Testis (tissue), 3 donors: ENCODE results near the gene TIMM13. TPM values are rescaled to one million over a fixed set of nuclear protein-coding genes. Genes with fewer than 3 reads are reported as not detected.

Experiments used
- DNase-seq: peaks from one replicate; pipeline ENCODE4 v3.0.0-alpha.2; 2019
- H3K27ac ChIP-seq, 2 donors: fragments of 200-600 bp; sonication (generic); one replicate each; pipeline ENCODE4 v1.5.1; 2019
- H3K27me3 ChIP-seq: fragments of 200-600 bp; sonication (generic); one replicate; pipeline ENCODE4 v1.5.1; 2019
- H3K36me3 ChIP-seq: fragments of 200-600 bp; sonication (generic); one replicate; pipeline ENCODE4 v1.5.1; 2017; ENCODE audit warnings: low read depth; ENCODE audit errors: missing control alignments
- H3K4me1 ChIP-seq: fragments of 200-600 bp; sonication (generic); one replicate; pipeline ENCODE4 v1.5.1; 2019
- H3K4me3 ChIP-seq, 2 donors: fragments of 200-600 bp; sonication (generic); one replicate each; pipeline ENCODE4 v1.5.1; 2017 to 2019
- H3K9me3 ChIP-seq: fragments of 200-600 bp; sonication (generic); one replicate; pipeline ENCODE4 v1.5.1; 2017
- CTCF ChIP-seq, 3 experiments: fragments of 450-650 bp in 2 of 3; fragments of 200-600 bp in 1 of 3; sonication (generic) in 1 of 3; IDR thresholded peaks; one replicate each; pipeline ENCODE4 v1.5.1; 2016 to 2019; ENCODE audit warnings: antibody characterized with exemption in 3 of 3, mild to moderate bottlenecking in 2 of 3, moderate library complexity in 1 of 3
- POLR2A ChIP-seq: fragments of 450-650 bp; IDR thresholded peaks from one replicate; pipeline ENCODE4 v1.6.1; 2017; ENCODE audit warnings: antibody characterized with exemption, mild to moderate bottlenecking, moderate library complexity
- WGBS, 2 donors: methylation state at CpG; one replicate each; pipeline ENCODE4 v1.1.5; 2018; 5-methylcytosine and 5-hydroxymethylcytosine counted together
- intact Hi-C: fragments of 100-400 bp; cut with DNase I; formaldehyde crosslinking; loops from one replicate; pipeline ENCODE4 v1.15.1; 2023; ENCODE audit warnings: low total_unique reads
- polyA plus RNA-seq: library from polyadenylated mRNA; stranded (reverse); fragments of 350-450 nt; fragmentation: Illumina TruSeq; extraction: RNeasy Lipid Tissue Mini Kit (QIAGEN cat#74804); gene quantifications from one replicate; pipeline ENCODE4 v1.2.3, GENCODE V29; 2014; ENCODE audit warnings: low read depth, low replicate concordance; ENCODE audit not compliant: insufficient read depth
- total RNA-seq, 2 donors: library from RNA; depleted of rRNA; stranded (reverse); fragments of >200 nt; gene quantifications; one replicate each; pipeline ENCODE4 v1.2.3, GENCODE V29; 2016

TIMM13 gene
- total and polyA plus RNA-seq, 3 donors from 2014 or later, result 57.5 to 66.6 (median 60.6) TPM

GRCh38 chr19:2441096-2441752 lies 13.8 kb upstream of the TIMM13 start:
- Histone ChIP-seq H3K9me3 (no peaks in the 10 kb centered on the region), H3K27me3 (no peaks in the 10 kb centered on the region), H3K4me3 (no peak overlapping the region), H3K27ac (no peak overlapping the region), H3K36me3 (no peaks in the 10 kb centered on the region), H3K4me1 (no peaks in the 10 kb centered on the region)
- TF ChIP-seq CTCF (IDR thresholded peaks at IDR 0.05) (no peak), POLR2A (no peak)
- intact Hi-C loops, result no loop called here
- no peak for DNase-seq
- WGBS, 2 donors, result 97 to 100% methylated on average over 7 to 26 of the region's 26 CpGs

DNA sequence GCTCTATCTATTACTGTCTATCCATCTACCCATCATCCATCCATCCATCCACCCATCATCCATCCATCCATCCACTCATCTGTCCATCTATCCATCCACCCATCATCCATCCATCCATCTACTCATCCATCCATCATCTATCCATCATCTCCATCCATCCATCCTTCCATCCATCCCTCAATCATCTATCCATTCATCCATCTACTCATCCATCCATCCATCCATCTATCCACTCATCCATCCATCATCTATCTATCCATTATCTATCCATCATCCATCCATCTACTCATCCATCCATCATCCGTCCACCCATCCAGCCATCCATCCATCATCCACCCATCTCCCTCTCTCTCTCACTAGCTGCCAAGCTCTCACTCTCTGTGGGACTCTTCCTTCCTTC lies 13.1 kb upstream of the TIMM13 start:
- H3K4me1 ChIP-seq, result no peaks in the 10 kb centered on the region
- no peak for TF ChIP-seq CTCF (IDR thresholded peaks at IDR 0.05)
- TF ChIP-seq POLR2A, result no peak
- 84 to 98% methylated on average over 1 of the region's 1 CpG for WGBS, 2 donors
- no peaks in the 10 kb centered on the region for H3K36me3 ChIP-seq
- no peak overlapping the region for H3K27ac ChIP-seq
- H3K4me3 ChIP-seq, result no peak overlapping the region
- no peaks in the 10 kb centered on the region for H3K27me3 ChIP-seq
- DNase-seq, result no peak
- no peaks in the 10 kb centered on the region for H3K9me3 ChIP-seq
- intact Hi-C loops, result no loop called here

DNA sequence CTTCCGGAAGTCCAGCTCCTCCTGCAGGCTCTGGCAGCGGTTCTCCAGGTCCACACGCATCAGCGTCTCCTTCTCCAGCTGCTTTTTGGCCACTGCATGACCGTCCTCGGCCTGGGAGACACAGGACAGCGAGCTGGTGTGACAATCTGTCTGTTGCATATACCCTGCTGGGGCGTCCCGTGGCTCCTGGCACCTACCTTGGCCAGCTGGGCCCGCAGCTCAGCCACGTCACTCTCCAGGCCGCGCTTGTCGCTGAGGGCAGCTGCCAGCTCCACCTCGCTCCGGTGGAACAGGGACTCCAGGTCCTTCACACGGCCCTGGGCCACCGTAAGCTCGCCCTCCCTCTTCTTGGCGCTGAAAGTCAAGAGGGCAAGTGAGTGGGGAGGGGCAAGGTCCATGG lies 10.8 kb upstream of the TIMM13 start:
- TF ChIP-seq POLR2A, result no peak
- no peak for TF ChIP-seq CTCF (IDR thresholded peaks at IDR 0.05)
- Histone ChIP-seq H3K27me3 (no peaks in the 10 kb centered on the region), H3K36me3 (no peaks in the 10 kb centered on the region), H3K9me3 (no peaks in the 10 kb centered on the region), H3K4me1 (no peaks in the 10 kb centered on the region), H3K4me3 (no peak overlapping the region), H3K27ac (no peak overlapping the region)
- WGBS, 2 donors, result 93 to 95% methylated on average over 17 to 20 of the region's 20 CpGs
- DNase-seq, result no peak
- intact Hi-C loops, result no loop called here

GRCh38 chr19:2436926-2437325 lies 9.5 kb upstream of the TIMM13 start:
- 84 to 96% methylated on average over 7 to 15 of the region's 15 CpGs for WGBS, 2 donors
- Histone ChIP-seq H3K4me3 (no peak overlapping the region), H3K9me3 (no peaks in the 10 kb centered on the region), H3K27ac (no peak overlapping the region), H3K36me3 (no peaks in the 10 kb centered on the region), H3K4me1 (no peaks in the 10 kb centered on the region), H3K27me3 (no peaks in the 10 kb centered on the region)
- intact Hi-C loops, result no loop called here
- TF ChIP-seq POLR2A, result no peak
- no peak for TF ChIP-seq CTCF (IDR thresholded peaks at IDR 0.05)
- no peak for DNase-seq

DNA sequence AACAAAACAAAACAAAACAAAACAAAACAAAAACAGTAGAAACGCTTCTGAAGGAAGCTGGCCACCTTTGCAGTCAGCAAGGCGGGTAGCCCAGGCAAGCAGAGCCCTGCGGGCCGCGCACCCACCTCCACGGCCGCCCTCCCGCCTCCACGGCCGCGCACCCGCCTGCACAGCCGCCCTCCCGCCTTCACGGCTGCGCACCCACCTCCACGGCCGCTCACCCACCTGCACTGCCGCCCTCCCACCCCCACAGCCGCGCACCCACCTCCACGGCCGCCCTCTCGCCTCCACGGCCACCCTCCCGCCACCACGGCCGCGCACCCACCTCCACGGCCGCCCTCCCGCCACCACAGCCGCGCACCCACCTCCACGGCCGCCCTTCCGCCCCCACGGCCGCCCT lies 9.0 kb upstream of the TIMM13 start:
- WGBS, 2 donors, result 97% methylated on average over 33 to 39 of the region's 39 CpGs
- no peaks in the 10 kb centered on the region for H3K36me3 ChIP-seq
- H3K9me3 ChIP-seq, result no peaks in the 10 kb centered on the region
- no peak overlapping the region for H3K4me3 ChIP-seq
- intact Hi-C loops, result no loop called here
- TF ChIP-seq POLR2A (no peak), CTCF (IDR thresholded peaks at IDR 0.05) (no peak)
- H3K4me1 ChIP-seq, result no peaks in the 10 kb centered on the region
- H3K27me3 ChIP-seq, result no peaks in the 10 kb centered on the region
- DNase-seq, result no peak
- no peak overlapping the region for H3K27ac ChIP-seq
